Gastroesophageal sphincter (tissue), 4 donors: ENCODE results near the gene GRID1. TPM values are rescaled to one million over a fixed set of nuclear protein-coding genes. Genes with fewer than 3 reads are reported as not detected.

Experiments used
- ATAC-seq: fragments of 150-250 bp; one replicate; pipeline ENCODE4 v1.9.1; 2016; ENCODE audit warnings: mild to moderate bottlenecking, moderate library complexity
- H3K27ac ChIP-seq, 4 donors: fragments of 200-600 bp; sonication (generic) in 3 of 4; 1 replicate in 3 of 4; 2 replicates in 1 of 4; pipeline ENCODE4 v1.5.1; 2016 to 2019
- H3K27me3 ChIP-seq: fragments of 200-600 bp; sonication (generic); one replicate; pipeline ENCODE4 v1.5.1; 2019
- H3K36me3 ChIP-seq, 2 donors: fragments of 200-600 bp; sonication (generic); one replicate each; pipeline ENCODE4 v1.5.1; 2019; ENCODE audit warnings: control low read depth in 1 of 2
- H3K4me1 ChIP-seq, 3 donors: fragments of 200-600 bp; sonication (generic); 1 replicate in 2 of 3; 2 replicates in 1 of 3; pipeline ENCODE4 v1.5.1; 2016 to 2019; ENCODE audit warnings: control low read depth in 2 of 3
- H3K4me3 ChIP-seq, 2 donors: fragments of 200-600 bp; sonication (generic); one replicate each; pipeline ENCODE4 v1.5.1; 2019; ENCODE audit warnings: mild to moderate bottlenecking in 1 of 2, moderate library complexity in 1 of 2
- H3K9me3 ChIP-seq, 3 donors: fragments of 200-600 bp; sonication (generic); one replicate each; pipeline ENCODE4 v1.5.1; 2017 to 2019; ENCODE audit warnings: control low read depth in 2 of 3
- EP300 ChIP-seq: sonication (generic); formaldehyde crosslinking; IDR thresholded peaks from one replicate; pipeline ENCODE4 v1.6.1; 2017; ENCODE audit warnings: antibody characterized with exemption, mild to moderate bottlenecking
- POLR2A ChIP-seq, 2 donors: fragments of 450-650 bp; IDR thresholded peaks; one replicate each; pipeline ENCODE4 v1.6.1; 2017; ENCODE audit warnings: antibody characterized with exemption in 2 of 2, mild to moderate bottlenecking in 2 of 2, moderate library complexity in 1 of 2
- POLR2AphosphoS5 ChIP-seq: sonication (generic); formaldehyde crosslinking; IDR thresholded peaks from one replicate; pipeline ENCODE4 v1.6.1; 2017; ENCODE audit warnings: antibody characterized with exemption
- WGBS, 2 donors: methylation state at CpG; one replicate each; pipeline ENCODE4 v1.1.5; 2018; ENCODE audit warnings: low coverage in 1 of 2; 5-methylcytosine and 5-hydroxymethylcytosine counted together
- total RNA-seq, 4 donors: library from RNA; depleted of rRNA; stranded (reverse); fragments of >200 nt; gene quantifications; one replicate each; pipeline ENCODE4 v1.1.0, GENCODE V29; 2016
- TF ChIP-seq, protein P1 (sequence below), 4 experiments: fragments of 200-600 bp in 2 of 4; fragments of 450-650 bp in 2 of 4; sonication (generic) in 1 of 4; IDR thresholded peaks; one replicate each; pipeline ENCODE4 v1.5.1; 2017 to 2019; ENCODE audit warnings: antibody characterized with exemption in 4 of 4, mild to moderate bottlenecking in 2 of 4, moderate library complexity in 2 of 4

GRID1 gene
- total RNA-seq, 4 donors from 2014 or later, result 1.2 to 2.7 (median 1.7) TPM

DNA sequence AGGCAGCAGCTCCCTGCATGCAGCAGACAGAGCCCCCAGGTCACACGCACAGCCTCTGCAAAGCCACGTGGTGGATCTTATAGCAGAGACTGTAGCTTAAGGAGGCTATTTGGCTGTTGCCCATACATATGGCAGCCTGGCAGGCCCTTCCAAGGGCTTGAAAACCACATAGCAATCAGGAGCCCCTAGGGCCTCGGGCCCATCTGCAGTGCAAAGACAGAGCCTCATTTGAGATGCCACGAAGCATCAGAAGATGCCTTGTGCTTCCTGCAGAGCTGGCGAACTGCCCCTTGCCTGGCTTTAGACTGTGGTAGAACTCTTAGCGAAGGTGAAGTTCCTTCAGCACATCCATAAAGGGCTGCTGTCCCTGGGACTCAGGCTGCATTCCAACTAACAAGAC is 309.9 kb downstream of the GRID1 start:
- Histone ChIP-seq H3K9me3 (no peaks in the 10 kb centered on the region), H3K27ac (no peak overlapping the region), H3K36me3 (no peaks in the 10 kb centered on the region), H3K4me3 (no peak overlapping the region), H3K27me3 (no peaks in the 10 kb centered on the region), H3K4me1 (no peaks in the 10 kb centered on the region)
- no peak for ATAC-seq
- TF ChIP-seq, protein P1, sequence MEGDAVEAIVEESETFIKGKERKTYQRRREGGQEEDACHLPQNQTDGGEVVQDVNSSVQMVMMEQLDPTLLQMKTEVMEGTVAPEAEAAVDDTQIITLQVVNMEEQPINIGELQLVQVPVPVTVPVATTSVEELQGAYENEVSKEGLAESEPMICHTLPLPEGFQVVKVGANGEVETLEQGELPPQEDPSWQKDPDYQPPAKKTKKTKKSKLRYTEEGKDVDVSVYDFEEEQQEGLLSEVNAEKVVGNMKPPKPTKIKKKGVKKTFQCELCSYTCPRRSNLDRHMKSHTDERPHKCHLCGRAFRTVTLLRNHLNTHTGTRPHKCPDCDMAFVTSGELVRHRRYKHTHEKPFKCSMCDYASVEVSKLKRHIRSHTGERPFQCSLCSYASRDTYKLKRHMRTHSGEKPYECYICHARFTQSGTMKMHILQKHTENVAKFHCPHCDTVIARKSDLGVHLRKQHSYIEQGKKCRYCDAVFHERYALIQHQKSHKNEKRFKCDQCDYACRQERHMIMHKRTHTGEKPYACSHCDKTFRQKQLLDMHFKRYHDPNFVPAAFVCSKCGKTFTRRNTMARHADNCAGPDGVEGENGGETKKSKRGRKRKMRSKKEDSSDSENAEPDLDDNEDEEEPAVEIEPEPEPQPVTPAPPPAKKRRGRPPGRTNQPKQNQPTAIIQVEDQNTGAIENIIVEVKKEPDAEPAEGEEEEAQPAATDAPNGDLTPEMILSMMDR (IDR thresholded peaks at IDR 0.05), result no peak
- WGBS, 2 donors, result 79% methylated on average over 2 of the region's 6 CpGs; no CpG with 5 or more reads in 1 of the 2 donors

DNA sequence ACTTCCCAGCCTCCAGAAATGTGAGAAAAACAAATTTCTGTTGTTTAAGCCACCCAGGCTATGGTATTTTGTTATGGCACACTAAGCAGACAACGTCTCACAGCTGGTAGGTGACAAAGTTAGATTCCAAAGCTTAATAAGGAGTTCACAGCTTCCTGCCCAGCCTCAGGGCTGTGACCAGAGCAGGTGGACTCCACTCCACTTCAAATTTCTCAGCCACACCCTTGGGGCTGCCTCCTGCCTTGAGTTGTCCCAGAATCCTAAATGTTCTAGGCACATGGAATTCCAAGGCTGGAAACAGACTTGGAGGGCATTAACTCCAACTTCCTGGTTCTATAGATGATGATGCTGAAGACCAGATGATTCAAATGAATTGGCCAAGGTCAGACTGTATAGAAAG is 310.7 kb downstream of the GRID1 start:
- H3K4me1 ChIP-seq, result no peaks in the 10 kb centered on the region
- no peak overlapping the region for H3K27ac ChIP-seq
- no peak overlapping the region for H3K4me3 ChIP-seq
- no peak for ATAC-seq
- H3K27me3 ChIP-seq, result no peaks in the 10 kb centered on the region
- WGBS, 2 donors, result 60% methylated on average over 1 of the region's 1 CpG; no CpG with 5 or more reads in 1 of the 2 donors
- no peaks in the 10 kb centered on the region for H3K36me3 ChIP-seq
- peaks cover 0 to under 1% (median 0%) of the 10 kb centered on the region in 3 donors for H3K9me3 ChIP-seq
- TF ChIP-seq POLR2A (IDR thresholded peaks at IDR 0.05), result no peak
- no peak for TF ChIP-seq POLR2AphosphoS5
- TF ChIP-seq, protein P1 (IDR thresholded peaks at IDR 0.05), result no peak
- TF ChIP-seq EP300, result no peak

DNA sequence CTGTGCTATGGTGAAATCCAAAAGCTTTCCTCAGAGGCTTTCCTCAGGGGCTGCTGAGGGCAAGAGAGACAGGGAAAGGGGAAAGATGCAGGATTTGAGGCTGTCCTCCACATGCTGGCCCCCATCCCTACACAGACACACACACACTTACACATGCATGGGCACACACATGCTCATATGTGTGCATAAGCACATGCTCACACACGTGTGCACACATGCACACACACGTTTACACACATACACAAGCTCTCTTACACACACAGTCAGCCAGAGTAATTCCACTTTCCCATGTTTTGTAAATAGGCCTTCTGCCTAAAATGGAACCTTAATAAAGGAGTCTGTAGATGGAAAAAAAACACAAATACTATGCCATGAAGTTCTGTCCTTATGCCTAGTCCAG is 312.9 kb downstream of the GRID1 start:
- TF ChIP-seq, protein P1 (IDR thresholded peaks at IDR 0.05), result no peak
- no peak for TF ChIP-seq POLR2A (IDR thresholded peaks at IDR 0.05)
- no peak for TF ChIP-seq POLR2AphosphoS5
- no peak for TF ChIP-seq EP300
- H3K9me3 ChIP-seq, result peaks cover 0 to 4% (median 0%) of the 10 kb centered on the region in 3 donors
- WGBS, 2 donors, result 50 to 80% methylated on average over 1 to 2 of the region's 2 CpGs
- H3K27me3 ChIP-seq, result no peaks in the 10 kb centered on the region
- H3K4me3 ChIP-seq, result no peak overlapping the region
- no peaks in the 10 kb centered on the region for H3K4me1 ChIP-seq
- ATAC-seq, result no peak
- H3K36me3 ChIP-seq, result no peaks in the 10 kb centered on the region
- no peak overlapping the region for H3K27ac ChIP-seq

DNA sequence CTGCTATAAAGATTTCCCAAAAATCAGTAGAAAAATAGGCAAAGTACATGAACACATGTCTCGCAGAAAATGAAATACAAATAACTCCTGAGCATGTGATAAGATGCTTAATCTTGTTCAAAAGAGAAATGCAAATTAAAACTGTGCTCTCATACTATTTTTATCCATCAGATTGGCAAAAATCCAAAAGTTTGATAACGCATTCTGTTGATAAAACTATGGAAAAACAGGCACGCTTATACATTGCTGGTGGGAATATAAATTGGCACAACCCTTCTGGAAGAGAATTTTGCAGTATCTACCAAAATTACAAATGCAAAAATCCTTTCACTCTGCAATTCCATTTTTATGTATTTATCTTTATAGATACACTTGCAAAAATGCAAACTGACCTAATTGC is 315.0 kb downstream of the GRID1 start:
- TF ChIP-seq EP300 (no peak), POLR2AphosphoS5 (no peak), POLR2A (IDR thresholded peaks at IDR 0.05) (no peak)
- TF ChIP-seq, protein P1 (IDR thresholded peaks at IDR 0.05), result no peak
- WGBS, 2 donors, result 70 to 93% methylated on average over 3 of the region's 3 CpGs
- Histone ChIP-seq H3K27ac (no peak overlapping the region), H3K36me3 (no peaks in the 10 kb centered on the region), H3K4me1 (no peaks in the 10 kb centered on the region), H3K27me3 (no peaks in the 10 kb centered on the region), H3K4me3 (no peak overlapping the region), H3K9me3 (peaks cover 0 to 4% (median 0%) of the 10 kb centered on the region in 3 donors)
- ATAC-seq, result no peak

DNA sequence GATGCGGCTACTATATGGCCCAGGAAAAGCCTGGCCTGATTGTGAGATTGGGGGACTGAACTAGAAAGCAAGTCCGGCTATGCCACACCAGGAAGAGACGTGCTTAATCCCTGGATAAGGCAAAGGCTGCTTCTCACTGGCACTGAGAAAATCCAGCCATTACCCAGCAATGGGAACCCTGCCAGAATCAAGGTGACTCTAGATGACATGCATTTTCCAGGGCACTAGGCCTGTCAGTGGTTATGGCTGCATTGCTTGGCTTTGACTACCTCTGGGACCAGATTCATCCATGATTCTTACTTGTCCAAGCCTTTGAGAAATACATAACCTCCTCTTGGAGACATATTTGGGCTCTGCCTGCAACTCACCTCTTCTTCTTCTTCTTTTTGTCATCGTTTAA is 317.2 kb downstream of the GRID1 start:
- no peak for TF ChIP-seq EP300
- no peak for TF ChIP-seq POLR2A (IDR thresholded peaks at IDR 0.05)
- TF ChIP-seq POLR2AphosphoS5, result no peak
- TF ChIP-seq, protein P1 (IDR thresholded peaks at IDR 0.05), result no peak
- peaks cover 0 to 4% (median 0%) of the 10 kb centered on the region in 3 donors for H3K9me3 ChIP-seq
- no peak for ATAC-seq

More for the DNA sequence above, 317.2 kb downstream of the GRID1 start:
- H3K4me3 ChIP-seq, result no peak overlapping the region
- no peaks in the 10 kb centered on the region for H3K36me3 ChIP-seq
- no peaks in the 10 kb centered on the region for H3K4me1 ChIP-seq
- WGBS, 2 donors, result 58 to 85% methylated on average over 1 to 4 of the region's 4 CpGs
- no peak overlapping the region for H3K27ac ChIP-seq
- H3K27me3 ChIP-seq, result no peaks in the 10 kb centered on the region
